Hindlimb muscle (tissue), 1 donor: ENCODE results near the gene TMEM198. TPM values are rescaled to one million over a fixed set of nuclear protein-coding genes. Genes with fewer than 3 reads are reported as not detected.

Experiments used
- DNase-seq: peaks from one replicate; pipeline ENCODE4 v3.0.0-alpha.2; 2013
- polyA plus RNA-seq: library from polyadenylated mRNA; unstranded; fragments of 120-200 nt; gene quantifications from one replicate; pipeline ENCODE4 v1.2.1, GENCODE V29; 2013; ENCODE audit not compliant: insufficient read length

The TMEM198 gene
- polyA plus RNA-seq, 1 donor, result 3.6 TPM

DNA sequence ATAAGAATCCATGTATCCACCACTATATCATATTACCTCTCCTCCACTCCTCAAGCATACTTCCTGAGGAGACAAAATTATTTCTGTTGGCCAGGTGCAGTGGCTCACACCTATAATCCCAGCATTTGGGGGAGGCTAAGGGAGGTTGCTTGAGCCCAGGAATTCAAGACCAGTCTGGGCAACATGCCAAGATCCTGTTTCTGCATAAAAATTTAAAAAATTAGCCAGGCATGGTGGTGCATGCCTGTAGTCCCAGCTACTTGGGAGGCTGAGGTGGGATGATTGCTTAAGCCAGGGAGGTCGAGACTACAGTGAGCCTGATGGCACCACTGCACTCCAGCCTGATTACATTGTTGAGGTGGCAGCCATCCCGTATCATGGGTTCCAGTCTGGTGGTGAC lies 37.5 kb downstream of the TMEM198 start:
- DNase-seq, result no peak

DNA sequence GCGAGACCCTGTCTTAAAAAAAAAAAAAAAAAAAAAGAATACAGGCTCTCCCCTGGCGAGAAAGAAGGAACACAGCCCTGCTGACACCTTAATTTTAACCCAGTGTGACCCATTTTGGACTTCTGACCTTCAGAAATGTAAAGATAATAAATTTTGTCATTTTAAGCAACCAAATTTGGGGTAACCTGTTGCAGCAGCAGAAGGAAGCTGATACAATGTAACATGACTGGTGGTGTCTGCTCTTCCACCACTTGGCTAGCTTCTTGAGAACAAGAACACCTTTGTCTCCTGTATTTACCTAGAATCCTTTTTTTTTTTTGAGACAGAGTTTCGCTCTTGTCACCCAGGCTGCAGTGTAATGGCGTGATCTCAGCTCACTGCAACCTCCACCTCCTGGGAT lies 47.3 kb downstream of the TMEM198 start:
- no peak for DNase-seq

DNA sequence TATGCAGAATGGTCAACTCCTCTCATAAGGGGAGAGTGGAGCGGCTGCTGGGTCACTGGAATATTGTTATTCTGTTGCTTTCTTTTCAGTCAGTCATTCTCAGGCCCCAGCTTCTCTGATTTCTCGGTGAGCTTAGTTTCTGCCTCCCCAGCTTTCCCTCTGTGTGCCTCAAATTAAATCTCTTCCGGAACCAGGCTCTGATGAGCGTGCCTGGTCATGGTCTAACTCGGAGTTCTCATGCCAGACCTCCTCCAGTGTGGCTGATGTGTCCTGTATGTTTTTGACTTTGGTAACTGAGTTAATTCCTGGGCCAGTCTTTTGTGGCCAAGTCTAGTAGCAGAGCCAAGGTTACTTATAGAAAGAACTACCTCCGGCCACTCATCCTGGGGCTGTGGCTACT lies 48.9 kb downstream of the TMEM198 start:
- DNase-seq, result peak; percentile 36

DNA sequence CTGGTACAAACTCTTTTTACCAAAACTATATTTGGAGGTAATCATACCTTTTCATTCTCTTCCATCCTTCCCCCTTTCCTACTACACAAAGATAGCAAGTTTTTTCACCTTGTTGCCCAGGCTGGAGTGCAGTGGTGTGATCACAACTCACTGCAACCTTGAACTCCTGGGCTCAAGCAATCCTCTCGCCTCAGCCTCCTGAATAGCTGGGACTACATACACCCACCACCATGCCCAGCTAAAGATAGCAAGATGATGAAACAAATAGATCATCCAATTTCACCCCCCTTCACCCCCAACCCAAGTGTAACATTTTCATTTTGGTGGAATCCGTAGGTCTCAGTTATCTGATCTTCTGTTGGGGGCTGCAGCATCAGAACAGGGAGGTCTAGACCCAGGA lies 49.3 kb downstream of the TMEM198 start:
- DNase-seq, result no peak

DNA sequence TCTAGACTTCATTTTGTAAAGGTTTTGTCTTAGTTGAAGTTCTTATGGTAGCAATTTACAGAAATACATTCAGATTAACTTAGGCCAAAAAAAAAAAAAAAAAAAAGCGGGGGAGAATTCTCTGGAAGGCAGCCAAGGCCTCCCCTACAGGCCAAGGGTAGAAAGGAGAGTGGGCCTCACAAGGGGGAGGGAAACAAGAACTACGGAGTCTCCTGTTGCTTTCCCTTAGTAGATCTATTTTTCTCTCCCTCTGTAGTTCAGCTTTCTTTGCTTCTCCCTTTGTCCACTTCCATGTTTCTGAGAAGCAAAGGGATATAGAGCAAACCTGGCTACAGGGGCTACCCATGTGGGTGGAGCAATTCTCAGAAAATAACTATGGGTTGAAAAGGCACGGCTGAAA lies 51.4 kb downstream of the TMEM198 start:
- DNase-seq, result peak; percentile 69

DNA sequence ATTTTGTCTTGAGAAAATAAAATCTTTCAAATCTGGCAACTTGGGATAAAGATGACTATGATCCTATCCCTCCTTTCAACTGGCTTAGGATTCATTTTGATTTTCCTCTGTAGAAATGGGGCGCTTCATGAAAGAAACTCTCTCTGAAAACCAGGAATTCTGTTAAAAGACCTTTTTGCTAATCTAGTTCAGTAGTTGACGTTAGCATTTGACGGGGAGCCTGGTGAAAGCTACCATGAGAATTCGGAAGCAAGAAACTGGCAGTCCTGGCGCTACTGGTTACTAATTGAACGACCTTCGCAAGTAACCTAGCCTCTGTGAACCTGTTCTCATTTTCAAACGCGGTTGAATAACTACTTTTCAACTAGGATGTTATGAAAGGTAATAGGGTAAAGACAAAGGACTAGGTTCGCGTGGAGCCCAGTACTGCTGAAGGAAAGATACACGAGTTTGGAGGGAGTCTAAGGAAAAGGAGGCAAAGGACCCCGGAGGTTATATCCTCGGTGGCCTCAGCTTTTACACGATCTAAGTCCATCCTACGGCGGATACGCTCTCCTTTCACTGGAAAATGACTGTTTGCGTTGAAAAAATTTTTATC lies 53.2 kb downstream of the TMEM198 start:
- no peak for DNase-seq

DNA sequence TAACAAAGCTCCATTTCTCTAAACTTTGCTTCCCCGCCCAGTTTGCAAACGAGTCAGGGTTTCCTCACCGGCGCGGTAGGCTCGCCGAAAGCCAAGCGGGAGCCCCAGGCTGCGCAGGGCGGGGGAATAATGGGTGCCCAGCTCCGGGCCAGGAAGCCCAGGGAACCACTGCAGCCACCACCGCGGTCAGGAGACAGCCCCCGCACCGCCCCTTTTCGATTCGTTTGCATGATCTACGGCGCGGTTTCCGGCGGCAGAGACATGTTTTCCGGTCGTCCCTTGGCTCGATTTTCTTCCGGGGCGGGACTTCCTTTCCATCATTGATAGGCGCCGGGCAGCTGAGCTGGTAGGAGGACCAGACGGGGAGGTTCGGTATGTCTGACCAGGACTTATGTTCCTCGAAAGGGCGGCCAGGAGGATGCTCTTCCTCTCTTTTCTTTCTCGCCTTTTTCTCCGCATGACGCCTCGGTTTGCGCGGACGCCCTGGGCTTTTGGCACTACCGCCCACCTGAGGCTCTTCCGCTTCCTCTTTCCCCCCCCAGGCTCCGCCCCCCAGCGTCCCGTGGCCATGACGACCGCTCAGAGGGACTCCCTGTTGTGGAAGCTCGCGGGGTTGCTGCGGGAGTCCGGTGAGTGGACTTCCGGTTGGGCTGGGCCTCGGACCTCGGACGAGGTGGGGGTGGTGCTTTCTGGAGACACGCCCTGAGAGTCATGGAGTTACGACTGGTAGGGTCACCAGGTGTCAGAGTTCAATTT lies 53.9 kb downstream of the TMEM198 start, which contains the start of gene STK11IP:
Gene STK11IP, plus strand, starts transcription at position 306 of the 756 bp plus-strand sequence. Its CDS starts 263 bp downstream, at position 569.
- DNase-seq, result peak; percentile 97

DNA sequence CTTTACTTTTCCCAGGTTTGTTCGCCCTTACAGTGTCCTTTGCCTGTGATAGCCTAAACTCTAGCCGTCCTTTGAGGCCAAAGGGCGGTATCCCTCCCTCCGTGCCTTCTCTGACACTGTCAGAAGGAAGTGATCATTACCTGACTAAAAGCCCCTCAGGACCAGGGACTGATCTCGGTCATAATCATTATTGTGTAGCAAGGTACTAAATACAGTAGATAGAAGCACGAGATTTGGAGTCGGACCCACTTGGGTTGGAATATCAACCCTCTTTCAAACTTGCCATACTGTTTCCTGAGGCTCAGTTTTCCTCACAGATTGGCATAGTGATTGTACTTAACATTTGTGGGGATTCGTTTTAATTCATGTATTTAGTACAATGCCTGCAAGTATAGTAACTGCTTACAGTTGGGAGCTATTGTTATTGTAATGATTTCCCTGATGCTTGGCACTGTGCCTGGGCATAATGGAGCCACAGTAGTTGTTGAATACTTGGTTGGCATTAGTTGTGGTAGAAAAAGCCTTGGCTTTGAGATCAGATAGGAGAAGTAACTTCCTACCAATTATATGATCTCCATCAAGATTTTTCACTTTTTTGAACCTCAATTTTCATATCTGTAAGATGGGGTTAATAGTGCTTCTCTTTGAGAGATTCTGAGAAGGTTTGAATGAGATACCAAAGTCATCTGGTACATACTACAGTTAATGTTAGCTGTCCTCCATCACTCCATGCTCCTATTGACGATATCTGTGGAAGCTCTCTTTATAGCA lies 54.7 kb downstream of the TMEM198 start:
- DNase-seq, result no peak

Other genes with a start within 250 kb of the TMEM198 start
- 0.12 TPM for gene PTPRN, start 234.6 kb upstream of the TMEM198 start, polyA plus RNA-seq
- not detected for gene RESP18, start 211.3 kb upstream of the TMEM198 start, polyA plus RNA-seq
- 40.9 TPM for gene DNPEP, start 156.1 kb upstream of the TMEM198 start, polyA plus RNA-seq
- gene DES, start 125.7 kb upstream of the TMEM198 start, polyA plus RNA-seq, result 5,382 TPM
- gene SPEG, start 109.2 kb upstream of the TMEM198 start, polyA plus RNA-seq, result 208 TPM
- 26.9 TPM for gene GMPPA, start 45.1 kb upstream of the TMEM198 start, polyA plus RNA-seq
- gene ASIC4, start 29.5 kb upstream of the TMEM198 start, polyA plus RNA-seq, result 0.48 TPM
- 58.2 TPM for gene CHPF, start 219 bp upstream of the TMEM198 start, polyA plus RNA-seq
- gene OBSL1, start 27.5 kb downstream of the TMEM198 start, polyA plus RNA-seq, result 183 TPM
- gene INHA, start 28.3 kb downstream of the TMEM198 start, polyA plus RNA-seq, result 0.97 TPM
- 17.6 TPM for gene STK11IP, start 53.8 kb downstream of the TMEM198 start, polyA plus RNA-seq
- 12.8 TPM for gene SLC4A3, start 83.6 kb downstream of the TMEM198 start, polyA plus RNA-seq